Ascending aorta (tissue), 2 donors: Measurements from ENCODE around the gene FAM110D. TPM values are rescaled to one million over a fixed set of nuclear protein-coding genes. Genes with fewer than 3 reads are reported as not detected.

Source experiments
- DNase-seq, 2 donors: peaks; one replicate each; pipeline ENCODE4 v3.0.0-alpha.2; 2019; ENCODE audit warnings: low spot score in 2 of 2
- H3K27ac ChIP-seq, 2 donors: fragments of 200-600 bp; sonication (generic); one replicate each; pipeline ENCODE4 v1.5.1; 2016 to 2017; ENCODE audit warnings: mild to moderate bottlenecking in 1 of 2
- H3K27me3 ChIP-seq: fragments of 200-600 bp; sonication (generic); one replicate; pipeline ENCODE4 v1.5.1; 2017
- H3K36me3 ChIP-seq, 2 donors: fragments of 200-600 bp; sonication (generic); one replicate each; pipeline ENCODE4 v1.5.1; 2016
- H3K4me1 ChIP-seq, 2 donors: fragments of 200-600 bp; sonication (generic); one replicate each; pipeline ENCODE4 v1.5.1; 2016 to 2017; ENCODE audit warnings: mild to moderate bottlenecking in 1 of 2
- H3K4me3 ChIP-seq, 2 donors: fragments of 200-600 bp; sonication (generic); one replicate each; pipeline ENCODE4 v1.5.1; 2016 to 2017; ENCODE audit warnings: mild to moderate bottlenecking in 1 of 2
- H3K9me3 ChIP-seq, 2 donors: fragments of 200-600 bp; sonication (generic); one replicate each; pipeline ENCODE4 v1.5.1; 2016
- intact Hi-C: fragments of 100-400 bp; cut with DNase I; formaldehyde crosslinking; loops from one replicate; pipeline ENCODE4 v1.15.1; 2023
- total RNA-seq: library from RNA; depleted of rRNA; stranded (reverse); fragments of >200 nt; gene quantifications from one replicate; pipeline ENCODE4 v1.1.0, GENCODE V29; 2016
- TF ChIP-seq, protein P1 (sequence below), 3 experiments: fragments of 200-600 bp in 2 of 3; fragments of 450-650 bp in 1 of 3; sonication (generic) in 2 of 3; IDR thresholded peaks; one replicate each; pipeline ENCODE4 v1.5.1; 2016 to 2019; ENCODE audit warnings: antibody characterized with exemption in 3 of 3, mild to moderate bottlenecking in 1 of 3, moderate library complexity in 1 of 3

FAM110D gene
- total RNA-seq, 1 donor from 2014 or later, result 60.0 TPM

DNA sequence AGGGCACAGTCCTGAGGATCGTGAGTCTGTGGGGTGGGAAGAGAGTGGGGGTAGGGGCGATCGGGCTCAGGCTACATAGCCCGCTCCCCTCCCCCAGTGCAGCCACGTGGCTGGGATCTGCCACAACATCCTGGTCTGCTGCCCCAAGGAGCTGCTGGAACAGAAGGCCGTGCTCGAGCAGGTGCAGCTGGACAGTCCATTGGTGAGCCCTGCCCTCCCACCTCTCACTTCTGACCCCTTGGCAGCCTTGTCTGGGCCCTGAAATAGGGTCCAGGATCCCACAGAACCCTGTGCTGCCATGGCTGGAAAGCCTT, 23.5 kb downstream of the FAM110D start:
- Histone ChIP-seq H3K4me3 (no peak overlapping the region), H3K9me3 (no peaks in the 10 kb centered on the region), H3K27me3 (no peaks in the 10 kb centered on the region), H3K27ac (no peak overlapping the region), H3K36me3 (no peaks in the 10 kb centered on the region), H3K4me1 (no peaks in the 10 kb centered on the region)
- TF ChIP-seq, protein P1, sequence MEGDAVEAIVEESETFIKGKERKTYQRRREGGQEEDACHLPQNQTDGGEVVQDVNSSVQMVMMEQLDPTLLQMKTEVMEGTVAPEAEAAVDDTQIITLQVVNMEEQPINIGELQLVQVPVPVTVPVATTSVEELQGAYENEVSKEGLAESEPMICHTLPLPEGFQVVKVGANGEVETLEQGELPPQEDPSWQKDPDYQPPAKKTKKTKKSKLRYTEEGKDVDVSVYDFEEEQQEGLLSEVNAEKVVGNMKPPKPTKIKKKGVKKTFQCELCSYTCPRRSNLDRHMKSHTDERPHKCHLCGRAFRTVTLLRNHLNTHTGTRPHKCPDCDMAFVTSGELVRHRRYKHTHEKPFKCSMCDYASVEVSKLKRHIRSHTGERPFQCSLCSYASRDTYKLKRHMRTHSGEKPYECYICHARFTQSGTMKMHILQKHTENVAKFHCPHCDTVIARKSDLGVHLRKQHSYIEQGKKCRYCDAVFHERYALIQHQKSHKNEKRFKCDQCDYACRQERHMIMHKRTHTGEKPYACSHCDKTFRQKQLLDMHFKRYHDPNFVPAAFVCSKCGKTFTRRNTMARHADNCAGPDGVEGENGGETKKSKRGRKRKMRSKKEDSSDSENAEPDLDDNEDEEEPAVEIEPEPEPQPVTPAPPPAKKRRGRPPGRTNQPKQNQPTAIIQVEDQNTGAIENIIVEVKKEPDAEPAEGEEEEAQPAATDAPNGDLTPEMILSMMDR (IDR thresholded peaks at IDR 0.05), result no peak
- DNase-seq, result no peak
- intact Hi-C loops, result no loop called here

GRCh38 chr1:26184086-26184485, 25.2 kb downstream of the FAM110D start:
- Histone ChIP-seq H3K4me1 (no peaks in the 10 kb centered on the region), H3K27me3 (no peaks in the 10 kb centered on the region), H3K9me3 (no peaks in the 10 kb centered on the region), H3K27ac (no peak overlapping the region), H3K4me3 (no peak overlapping the region), H3K36me3 (peaks cover 0 to under 1% of the 10 kb centered on the region in 2 donors)
- TF ChIP-seq, protein P1 (IDR thresholded peaks at IDR 0.05), result no peak
- no peak for DNase-seq
- intact Hi-C loops, result no loop called here

DNA sequence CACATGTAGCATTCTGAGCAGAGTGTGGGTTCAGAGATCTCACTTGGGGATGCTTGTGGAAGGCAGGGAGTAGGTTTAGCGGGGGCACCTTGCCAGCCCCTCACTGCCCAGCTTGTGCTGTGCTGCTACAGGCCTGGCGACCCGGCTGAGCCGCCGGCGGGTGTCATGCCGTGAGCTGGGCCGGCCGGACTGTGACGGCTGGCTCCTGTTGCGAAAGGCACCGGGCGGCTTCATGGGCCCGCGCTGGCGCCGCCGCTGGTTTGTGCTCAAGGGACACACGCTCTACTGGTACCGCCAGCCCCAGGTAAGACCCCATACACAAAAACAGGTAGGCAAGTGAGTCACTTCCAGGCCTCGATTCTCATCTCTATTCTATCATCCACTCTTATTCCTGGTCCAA, 26.0 kb downstream of the FAM110D start:
- no peak for DNase-seq
- no peak overlapping the region for H3K27ac ChIP-seq
- H3K4me1 ChIP-seq, result no peaks in the 10 kb centered on the region
- H3K4me3 ChIP-seq, result no peak overlapping the region
- intact Hi-C loops, result no loop called here
- TF ChIP-seq, protein P1 (IDR thresholded peaks at IDR 0.05), result no peak
- peaks cover 0 to 2% of the 10 kb centered on the region in 2 donors for H3K36me3 ChIP-seq
- H3K27me3 ChIP-seq, result no peaks in the 10 kb centered on the region
- H3K9me3 ChIP-seq, result no peaks in the 10 kb centered on the region

GRCh38 chr1:26187882-26188281, 29.0 kb downstream of the FAM110D start:
- intact Hi-C loops, result no loop called here
- TF ChIP-seq, protein P1 (IDR thresholded peaks at IDR 0.05), result no peak
- Histone ChIP-seq H3K27ac (no peak overlapping the region), H3K4me3 (no peak overlapping the region), H3K4me1 (no peaks in the 10 kb centered on the region), H3K9me3 (no peaks in the 10 kb centered on the region), H3K27me3 (no peaks in the 10 kb centered on the region), H3K36me3 (peaks cover 0 to 2% of the 10 kb centered on the region in 2 donors)
- no peak for DNase-seq

DNA sequence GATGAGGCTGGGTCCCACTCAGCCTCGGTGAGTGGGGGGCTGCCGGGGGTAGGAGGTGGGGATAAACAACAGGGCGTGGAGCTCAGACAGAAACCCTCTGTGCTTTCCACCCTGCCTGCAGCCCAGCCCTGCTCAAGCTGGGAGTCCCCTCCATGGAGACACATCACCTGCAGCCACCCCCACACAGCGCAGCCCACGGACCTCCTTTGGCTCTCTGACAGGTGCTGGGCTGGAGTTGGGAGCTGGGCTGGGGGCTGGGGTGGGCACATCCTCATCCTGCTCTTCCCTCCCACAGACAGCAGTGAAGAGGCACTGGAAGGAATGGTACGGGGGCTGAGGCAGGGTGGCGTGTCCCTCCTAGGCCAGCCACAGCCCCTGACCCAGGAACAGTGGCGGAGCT, 29.6 kb downstream of the FAM110D start:
- intact Hi-C loops, result no loop called here
- Histone ChIP-seq H3K36me3 (peaks cover 0 to 2% of the 10 kb centered on the region in 2 donors), H3K27ac (no peak overlapping the region), H3K9me3 (no peaks in the 10 kb centered on the region), H3K4me3 (no peak overlapping the region), H3K4me1 (no peaks in the 10 kb centered on the region), H3K27me3 (no peaks in the 10 kb centered on the region)
- TF ChIP-seq, protein P1 (IDR thresholded peaks at IDR 0.05), result no peak
- DNase-seq, result no peak

DNA sequence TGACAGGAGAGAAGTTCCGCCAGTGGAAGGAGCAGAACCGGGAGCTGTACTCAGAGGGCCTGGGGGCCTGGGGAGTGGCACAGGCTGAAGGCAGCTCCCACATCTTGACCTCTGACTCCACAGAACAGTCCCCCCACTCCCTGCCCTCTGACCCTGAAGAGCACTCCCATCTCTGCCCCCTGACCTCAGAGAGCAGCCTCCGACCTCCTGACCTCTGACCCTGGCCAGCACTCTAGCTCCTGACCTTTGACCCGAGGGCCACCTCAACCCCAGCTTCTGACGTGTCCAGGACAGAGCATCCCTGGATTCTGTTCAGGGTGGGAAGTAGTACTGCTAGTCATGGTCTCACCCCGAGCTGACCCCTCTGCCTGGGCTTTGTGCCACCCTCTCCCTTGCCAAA, 30.5 kb downstream of the FAM110D start:
- peaks cover 0 to 2% of the 10 kb centered on the region in 2 donors for H3K36me3 ChIP-seq
- H3K4me3 ChIP-seq, result no peak overlapping the region
- TF ChIP-seq, protein P1 (IDR thresholded peaks at IDR 0.05), result no peak
- H3K27me3 ChIP-seq, result no peaks in the 10 kb centered on the region
- intact Hi-C loops, result no loop called here
- H3K4me1 ChIP-seq, result no peaks in the 10 kb centered on the region
- no peaks in the 10 kb centered on the region for H3K9me3 ChIP-seq
- H3K27ac ChIP-seq, result no peak overlapping the region
- DNase-seq, result no peak
